Measurements from ENCODE around the gene NF1.

NF1 gene

DNA sequence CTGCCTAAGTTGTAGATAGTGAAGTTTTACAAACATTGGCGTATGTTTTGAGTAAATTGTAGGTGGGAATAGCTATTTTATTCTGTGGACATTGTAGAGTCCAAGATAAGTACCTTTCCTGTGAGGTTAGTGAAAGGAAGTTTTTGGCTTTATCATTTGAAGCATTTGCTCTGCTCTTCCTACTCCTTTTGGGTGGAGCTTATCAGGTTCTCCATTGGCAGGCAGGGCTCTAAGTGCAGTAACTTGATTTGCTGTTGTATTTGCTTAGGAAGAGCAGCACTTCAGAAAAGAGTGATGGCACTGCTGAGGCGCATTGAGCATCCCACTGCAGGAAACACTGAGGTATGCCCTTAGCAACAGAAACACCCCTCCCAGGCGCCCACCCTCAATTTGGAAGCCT is 132.2 kb downstream of the NF1 start:
- H3K4me1 ChIP-seq (ENCODE audit: control insufficient read depth, low read depth, low read length) = no peaks in the 10 kb centered on the region
- H2BK120ac ChIP-seq (ENCODE audit: low read depth, low read length) = no peak overlapping the region
- H4K5ac ChIP-seq (ENCODE audit: low read length) = no peak overlapping the region
- no peak overlapping the region for H2AK5ac ChIP-seq (ENCODE audit: low read length)
- no peak overlapping the region for H3K18ac ChIP-seq (ENCODE audit: low read length)
- no peak overlapping the region for H3K27ac ChIP-seq (ENCODE audit: low read depth, low read length)
- no peak overlapping the region for H3K9ac ChIP-seq (ENCODE audit: low read length)
- H3K36me3 ChIP-seq (ENCODE audit: control insufficient read depth, insufficient read depth, low read length) = no peaks in the 10 kb centered on the region
- no peak overlapping the region for H3K23ac ChIP-seq (ENCODE audit: low read length)
- no peaks in the 10 kb centered on the region for H3K79me2 ChIP-seq (ENCODE audit: control insufficient read depth, insufficient read depth, low read length)
- H3K4ac ChIP-seq (ENCODE audit: low read depth, low read length) = no peak overlapping the region
- no peak overlapping the region for H3K4me2 ChIP-seq (ENCODE audit: low read length)
- no peak overlapping the region for H3K4me3 ChIP-seq (ENCODE audit: low read length)
- no peaks in the 10 kb centered on the region for H3K27me3 ChIP-seq (ENCODE audit: insufficient read depth, low read length, poor library complexity)
- DNase-seq = no peak
- H3K79me1 ChIP-seq (ENCODE audit: low read length) = no peaks in the 10 kb centered on the region
- no peak overlapping the region for H2BK5ac ChIP-seq (ENCODE audit: low read length)
- H3K56ac ChIP-seq (ENCODE audit: low read length) = no peak overlapping the region
- no peak overlapping the region for H4K8ac ChIP-seq (ENCODE audit: low read depth, low read length)
- no CpG with 5 or more reads among the region's 3 CpGs for WGBS (ENCODE audit: extremely low coverage, insufficient coverage, low lambda C conversion rate)
- no peak overlapping the region for H2BK15ac ChIP-seq (replicated peaks; ENCODE audit: low read depth)

DNA sequence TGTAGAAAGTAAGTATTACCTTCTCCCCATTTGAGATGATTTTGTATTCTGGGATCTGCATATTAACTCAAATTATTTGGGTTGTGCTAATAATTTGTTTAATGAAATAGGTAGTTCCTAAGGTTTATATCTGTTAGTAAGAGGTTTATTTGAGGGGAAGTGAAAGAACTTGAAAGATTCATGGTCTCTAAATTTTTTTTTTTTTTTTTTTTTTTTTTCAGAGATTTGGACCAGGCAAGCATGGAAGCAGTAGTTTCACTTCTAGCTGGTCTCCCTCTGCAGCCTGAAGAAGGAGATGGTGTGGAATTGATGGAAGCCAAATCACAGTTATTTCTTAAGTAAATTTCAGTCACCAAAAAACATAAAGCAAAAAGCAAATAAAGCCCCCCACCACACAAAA is 137.1 kb downstream of the NF1 start:
- Histone ChIP-seq H3K23ac (ENCODE audit: low read length) (no peak overlapping the region), H3K4me3 (ENCODE audit: low read length) (no peak overlapping the region), H2BK5ac (ENCODE audit: low read length) (no peak overlapping the region), H2AK5ac (ENCODE audit: low read length) (no peak overlapping the region), H3K9ac (ENCODE audit: low read length) (no peak overlapping the region), H3K4me2 (ENCODE audit: low read length) (no peak overlapping the region), H3K56ac (ENCODE audit: low read length) (no peak overlapping the region), H2BK120ac (ENCODE audit: low read depth, low read length) (no peak overlapping the region), H4K8ac (ENCODE audit: low read depth, low read length) (no peak overlapping the region), H3K4ac (ENCODE audit: low read depth, low read length) (no peak overlapping the region), H3K27me3 (ENCODE audit: insufficient read depth, low read length, poor library complexity) (no peaks in the 10 kb centered on the region), H3K18ac (ENCODE audit: low read length) (no peak overlapping the region), H4K5ac (ENCODE audit: low read length) (no peak overlapping the region), H3K79me1 (ENCODE audit: low read length) (no peaks in the 10 kb centered on the region), H3K4me1 (ENCODE audit: control insufficient read depth, low read depth, low read length) (no peaks in the 10 kb centered on the region), H3K79me2 (ENCODE audit: control insufficient read depth, insufficient read depth, low read length) (no peaks in the 10 kb centered on the region), H3K27ac (ENCODE audit: low read depth, low read length) (no peak overlapping the region), H3K36me3 (ENCODE audit: control insufficient read depth, insufficient read depth, low read length) (no peaks in the 10 kb centered on the region), H2BK15ac (replicated peaks; ENCODE audit: low read depth) (no peak overlapping the region)
- no peak for DNase-seq

DNA sequence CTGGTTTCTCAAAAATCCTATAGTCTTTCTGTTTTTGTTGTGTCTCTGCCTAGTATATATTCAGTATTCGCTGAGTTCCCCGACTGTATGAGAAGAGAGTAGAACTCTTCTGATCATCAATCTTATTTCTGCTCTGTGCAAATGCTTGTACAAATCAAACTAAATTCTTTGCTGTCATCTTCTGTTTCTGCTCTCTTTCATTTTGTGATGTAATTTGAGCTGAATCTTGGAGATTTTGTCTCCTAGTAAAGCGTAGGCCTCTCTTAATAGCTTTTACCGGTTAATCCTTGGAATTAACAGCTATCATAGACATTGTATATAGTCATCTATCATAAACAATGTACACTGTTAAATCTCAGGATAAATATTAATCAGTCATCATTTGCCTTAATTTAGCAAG is 140.3 kb downstream of the NF1 start:
- H2BK120ac ChIP-seq (ENCODE audit: low read depth, low read length) = no peak overlapping the region
- H3K4ac ChIP-seq (ENCODE audit: low read depth, low read length) = no peak overlapping the region
- no peaks in the 10 kb centered on the region for H3K79me2 ChIP-seq (ENCODE audit: control insufficient read depth, insufficient read depth, low read length)
- H3K27me3 ChIP-seq (ENCODE audit: insufficient read depth, low read length, poor library complexity) = no peaks in the 10 kb centered on the region
- H3K4me1 ChIP-seq (ENCODE audit: control insufficient read depth, low read depth, low read length) = no peaks in the 10 kb centered on the region
- H3K27ac ChIP-seq (ENCODE audit: low read depth, low read length) = no peak overlapping the region
- no peak for DNase-seq
- H3K23ac ChIP-seq (ENCODE audit: low read length) = no peak overlapping the region
- no peak overlapping the region for H3K9ac ChIP-seq (ENCODE audit: low read length)
- H3K4me2 ChIP-seq (ENCODE audit: low read length) = no peak overlapping the region
- no CpG with 5 or more reads among the region's 4 CpGs for WGBS (ENCODE audit: extremely low coverage, insufficient coverage, low lambda C conversion rate)
- H3K18ac ChIP-seq (ENCODE audit: low read length) = no peak overlapping the region
- H4K5ac ChIP-seq (ENCODE audit: low read length) = no peak overlapping the region
- no peak overlapping the region for H2AK5ac ChIP-seq (ENCODE audit: low read length)
- no peak overlapping the region for H4K8ac ChIP-seq (ENCODE audit: low read depth, low read length)
- H3K36me3 ChIP-seq (ENCODE audit: control insufficient read depth, insufficient read depth, low read length) = no peaks in the 10 kb centered on the region
- no peak overlapping the region for H2BK15ac ChIP-seq (replicated peaks; ENCODE audit: low read depth)
- no peaks in the 10 kb centered on the region for H3K79me1 ChIP-seq (ENCODE audit: low read length)
- H2BK5ac ChIP-seq (ENCODE audit: low read length) = no peak overlapping the region
- no peak overlapping the region for H3K4me3 ChIP-seq (ENCODE audit: low read length)
- no peak overlapping the region for H3K56ac ChIP-seq (ENCODE audit: low read length)

DNA sequence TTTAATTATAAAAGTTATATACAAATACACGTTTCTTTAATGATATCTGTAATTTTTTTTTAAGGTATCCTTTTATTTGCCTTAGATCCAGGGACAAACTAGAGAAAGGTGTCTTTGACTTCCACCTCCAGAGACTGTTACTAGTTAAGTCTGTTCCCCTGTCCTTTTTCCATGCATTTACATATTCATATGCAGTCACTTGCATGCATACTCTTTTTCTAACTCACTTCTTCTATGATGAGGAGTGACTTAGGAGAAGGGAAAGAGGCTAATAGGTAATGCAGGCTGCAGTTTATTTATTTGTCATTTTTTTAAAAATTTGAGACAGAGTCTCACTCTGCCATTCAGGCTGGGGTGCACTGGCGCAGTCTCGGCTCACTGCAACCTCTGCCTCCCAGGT is 141.4 kb downstream of the NF1 start:
- no peak overlapping the region for H2BK120ac ChIP-seq (ENCODE audit: low read depth, low read length)
- H3K4me1 ChIP-seq (ENCODE audit: control insufficient read depth, low read depth, low read length) = no peaks in the 10 kb centered on the region
- H2AK5ac ChIP-seq (ENCODE audit: low read length) = no peak overlapping the region
- DNase-seq = no peak
- H4K5ac ChIP-seq (ENCODE audit: low read length) = no peak overlapping the region
- H3K56ac ChIP-seq (ENCODE audit: low read length) = no peak overlapping the region
- no peak overlapping the region for H3K4me2 ChIP-seq (ENCODE audit: low read length)
- no peak overlapping the region for H3K9ac ChIP-seq (ENCODE audit: low read length)
- no peak overlapping the region for H3K4ac ChIP-seq (ENCODE audit: low read depth, low read length)
- no peak overlapping the region for H4K8ac ChIP-seq (ENCODE audit: low read depth, low read length)
- H3K79me2 ChIP-seq (ENCODE audit: control insufficient read depth, insufficient read depth, low read length) = no peaks in the 10 kb centered on the region
- H2BK15ac ChIP-seq (replicated peaks; ENCODE audit: low read depth) = no peak overlapping the region
- H2BK5ac ChIP-seq (ENCODE audit: low read length) = no peak overlapping the region
- H3K4me3 ChIP-seq (ENCODE audit: low read length) = no peak overlapping the region
- H3K27ac ChIP-seq (ENCODE audit: low read depth, low read length) = no peak overlapping the region
- no peaks in the 10 kb centered on the region for H3K36me3 ChIP-seq (ENCODE audit: control insufficient read depth, insufficient read depth, low read length)
- no CpG with 5 or more reads among the region's 3 CpGs for WGBS (ENCODE audit: extremely low coverage, insufficient coverage, low lambda C conversion rate)
- no peak overlapping the region for H3K18ac ChIP-seq (ENCODE audit: low read length)
- H3K23ac ChIP-seq (ENCODE audit: low read length) = no peak overlapping the region
- no peaks in the 10 kb centered on the region for H3K27me3 ChIP-seq (ENCODE audit: insufficient read depth, low read length, poor library complexity)
- no peaks in the 10 kb centered on the region for H3K79me1 ChIP-seq (ENCODE audit: low read length)

DNA sequence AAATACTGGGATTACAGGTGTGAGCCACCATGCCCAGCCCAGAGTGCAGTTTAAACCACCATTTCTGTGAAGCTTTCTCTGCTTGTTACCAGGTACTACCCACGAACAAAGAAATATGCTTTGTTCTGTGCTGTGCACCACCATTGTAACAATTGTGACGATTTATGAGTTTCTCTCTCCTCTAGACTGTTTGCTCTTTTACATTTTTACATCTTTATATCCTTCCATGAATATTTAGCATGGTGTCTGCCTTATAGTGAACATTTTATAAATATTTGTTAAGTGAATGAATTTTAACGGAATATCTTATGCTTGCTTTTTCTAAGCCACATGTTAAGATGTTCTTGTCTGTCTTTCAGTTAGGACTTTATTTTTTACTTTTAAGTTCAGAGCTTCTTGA is 141.9 kb downstream of the NF1 start:
- no peak overlapping the region for H3K9ac ChIP-seq (ENCODE audit: low read length)
- H3K18ac ChIP-seq (ENCODE audit: low read length) = no peak overlapping the region
- H2AK5ac ChIP-seq (ENCODE audit: low read length) = no peak overlapping the region
- H4K5ac ChIP-seq (ENCODE audit: low read length) = no peak overlapping the region
- H3K56ac ChIP-seq (ENCODE audit: low read length) = no peak overlapping the region
- no peak overlapping the region for H2BK15ac ChIP-seq (replicated peaks; ENCODE audit: low read depth)
- no peaks in the 10 kb centered on the region for H3K79me1 ChIP-seq (ENCODE audit: low read length)
- no peak overlapping the region for H3K4me2 ChIP-seq (ENCODE audit: low read length)
- no CpG with 5 or more reads among the region's 3 CpGs for WGBS (ENCODE audit: extremely low coverage, insufficient coverage, low lambda C conversion rate)
- H3K4ac ChIP-seq (ENCODE audit: low read depth, low read length) = no peak overlapping the region
- no peak overlapping the region for H2BK5ac ChIP-seq (ENCODE audit: low read length)
- H3K23ac ChIP-seq (ENCODE audit: low read length) = no peak overlapping the region
- H3K4me1 ChIP-seq (ENCODE audit: control insufficient read depth, low read depth, low read length) = no peaks in the 10 kb centered on the region
- H2BK120ac ChIP-seq (ENCODE audit: low read depth, low read length) = no peak overlapping the region
- H3K4me3 ChIP-seq (ENCODE audit: low read length) = no peak overlapping the region
- no peaks in the 10 kb centered on the region for H3K79me2 ChIP-seq (ENCODE audit: control insufficient read depth, insufficient read depth, low read length)
- H3K27me3 ChIP-seq (ENCODE audit: insufficient read depth, low read length, poor library complexity) = no peaks in the 10 kb centered on the region
- H3K27ac ChIP-seq (ENCODE audit: low read depth, low read length) = no peak overlapping the region
- DNase-seq = no peak
- no peaks in the 10 kb centered on the region for H3K36me3 ChIP-seq (ENCODE audit: control insufficient read depth, insufficient read depth, low read length)
- no peak overlapping the region for H4K8ac ChIP-seq (ENCODE audit: low read depth, low read length)

DNA sequence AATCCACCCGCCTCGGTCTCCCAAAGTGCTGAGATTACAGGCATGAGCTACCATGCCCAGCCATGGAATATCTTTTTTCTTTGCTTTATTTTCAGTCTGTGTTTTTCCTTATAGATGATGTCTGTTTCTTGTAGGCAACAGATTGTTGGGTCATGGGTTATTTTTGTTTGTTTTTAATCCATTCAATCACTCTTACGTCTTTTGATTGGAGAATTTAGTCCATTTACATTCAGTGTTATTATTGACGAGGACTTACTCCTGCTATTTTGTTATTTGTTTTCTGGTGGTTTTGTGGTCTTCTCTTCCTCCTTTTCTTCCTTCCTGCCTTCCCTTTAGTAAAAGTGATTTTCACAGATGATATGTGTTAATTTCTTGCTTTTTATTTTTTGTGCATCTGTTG is 146.3 kb downstream of the NF1 start:
- Histone ChIP-seq H3K18ac (ENCODE audit: low read length) (no peak overlapping the region), H2AK5ac (ENCODE audit: low read length) (no peak overlapping the region), H3K4ac (ENCODE audit: low read depth, low read length) (no peak overlapping the region), H3K79me1 (ENCODE audit: low read length) (no peaks in the 10 kb centered on the region), H2BK5ac (ENCODE audit: low read length) (no peak overlapping the region), H3K56ac (ENCODE audit: low read length) (no peak overlapping the region), H2BK15ac (replicated peaks; ENCODE audit: low read depth) (no peak overlapping the region), H3K27me3 (ENCODE audit: insufficient read depth, low read length, poor library complexity) (no peaks in the 10 kb centered on the region), H3K36me3 (ENCODE audit: control insufficient read depth, insufficient read depth, low read length) (no peaks in the 10 kb centered on the region), H3K79me2 (ENCODE audit: control insufficient read depth, insufficient read depth, low read length) (no peaks in the 10 kb centered on the region), H3K4me1 (ENCODE audit: control insufficient read depth, low read depth, low read length) (no peaks in the 10 kb centered on the region), H3K27ac (ENCODE audit: low read depth, low read length) (no peak overlapping the region), H3K4me2 (ENCODE audit: low read length) (no peak overlapping the region), H4K8ac (ENCODE audit: low read depth, low read length) (no peak overlapping the region), H3K9ac (ENCODE audit: low read length) (no peak overlapping the region), H4K5ac (ENCODE audit: low read length) (no peak overlapping the region), H2BK120ac (ENCODE audit: low read depth, low read length) (no peak overlapping the region), H3K4me3 (ENCODE audit: low read length) (no peak overlapping the region), H3K23ac (ENCODE audit: low read length) (no peak overlapping the region)
- no CpG with 5 or more reads among the region's 4 CpGs for WGBS (ENCODE audit: extremely low coverage, insufficient coverage, low lambda C conversion rate)
- DNase-seq = no peak
